SKM-1 treated with dmso at 0.1 percent for 144 hours (cell line): ENCODE data around the gene PPIL4.
"Not testable (repeated sequence)": the region's sequence is repeated elsewhere in the genome, so short reads cannot be mapped to it uniquely, and the experiment has no call there.

ENCODE experiments used
- DNase-seq: peaks from one replicate; lab custom pipeline; 2025; ENCODE audit not compliant: unreplicated experiment; lab: John Stamatoyannopoulos, UW

PPIL4 gene

GRCh38 chr6:149534742-149535141 lies 11.1 kb downstream of the PPIL4 start:
- no peak for DNase-seq

GRCh38 chr6:149529650-149530049 lies 16.2 kb downstream of the PPIL4 start:
- DNase-seq: no peak

- DNase-seq: no peak
These were observed 30.3 kb downstream of the PPIL4 start for GRCh38 chr6:149515494-149515893.

DNA sequence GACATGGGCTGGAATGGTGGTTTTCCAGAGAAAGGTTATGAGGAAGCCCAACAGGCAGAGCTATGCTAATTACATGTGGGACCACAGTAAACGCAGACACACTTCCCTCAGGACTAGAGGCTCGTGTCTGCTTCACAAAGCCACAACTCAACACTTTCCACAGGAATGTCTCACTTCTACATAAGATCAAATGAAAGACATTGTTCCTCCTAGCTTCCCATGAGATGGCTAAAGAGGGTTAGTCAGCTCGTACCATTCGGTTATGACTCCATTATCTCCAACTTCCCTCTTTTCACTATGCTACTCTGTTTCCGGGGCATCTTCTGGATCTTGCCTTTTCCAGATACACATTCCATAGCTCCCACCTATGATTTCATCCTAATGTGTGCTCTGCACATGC lies 31.9 kb downstream of the PPIL4 start:
- DNase-seq: no peak

- DNase-seq: no peak
These were observed 34.9 kb downstream of the PPIL4 start for GRCh38 chr6:149510793-149511512.

DNA sequence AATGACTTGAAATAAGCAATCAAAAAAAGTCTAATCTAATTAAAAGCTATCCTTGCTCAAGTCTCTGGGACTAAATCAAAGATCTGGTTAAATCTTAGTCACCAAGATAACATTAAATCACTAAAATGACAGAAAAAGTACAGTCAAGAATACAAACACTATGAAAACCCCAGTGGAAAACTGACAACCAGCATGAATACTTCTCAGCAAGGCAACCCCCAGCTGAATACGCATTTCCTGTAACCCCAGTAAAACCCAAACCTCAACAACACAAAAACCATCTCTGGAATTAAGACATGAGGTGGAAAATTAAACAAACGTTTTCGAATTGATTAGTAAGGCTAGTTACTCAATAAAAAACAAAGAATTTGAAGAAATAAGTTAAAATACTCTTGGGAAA lies 37.4 kb downstream of the PPIL4 start:
- no peak for DNase-seq

- DNase-seq: no peak
These were observed 42.0 kb downstream of the PPIL4 start for GRCh38 chr6:149503872-149504271.

- peak; percentile 6 for DNase-seq
These were observed 42.6 kb downstream of the PPIL4 start for GRCh38 chr6:149503276-149503675.

DNA sequence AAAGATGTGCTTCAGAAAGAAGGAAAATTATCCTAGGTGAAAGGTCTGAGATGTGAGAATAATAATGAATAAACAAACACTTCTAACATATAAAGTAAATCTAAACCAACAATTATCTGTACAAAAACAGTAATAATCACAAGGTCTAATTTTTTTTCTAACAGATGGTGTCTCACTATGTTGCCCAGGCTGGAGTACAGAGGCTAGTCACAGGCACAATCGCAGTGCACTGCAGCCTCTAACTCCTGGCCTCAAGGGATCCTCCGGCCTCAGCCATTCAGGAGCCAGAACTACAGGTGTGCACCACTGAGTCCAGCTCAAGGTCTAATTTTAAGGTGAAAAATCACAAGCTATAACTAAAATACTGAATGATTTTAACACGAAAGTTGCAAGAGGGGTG lies 44.1 kb downstream of the PPIL4 start:
- DNase-seq: no peak

DNA sequence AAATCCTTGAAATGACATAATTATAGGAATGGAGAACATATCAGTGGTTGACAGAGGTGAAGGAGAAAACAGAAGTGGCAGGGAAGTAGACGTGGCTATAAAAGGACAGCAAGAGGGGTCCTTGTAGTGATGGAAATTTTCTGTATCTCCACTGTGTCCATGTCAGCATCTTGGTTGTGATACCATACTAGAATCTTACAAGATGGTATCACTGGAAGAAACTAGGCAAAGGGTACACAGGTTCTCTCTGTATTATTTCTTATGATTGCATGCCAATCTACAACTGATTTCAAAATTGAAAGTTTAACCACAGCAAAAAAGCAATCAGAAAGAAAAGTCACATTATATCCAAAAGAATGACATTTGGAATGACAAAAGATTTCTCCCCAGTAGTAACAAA lies 44.6 kb downstream of the PPIL4 start:
- no peak for DNase-seq

GRCh38 chr6:149500096-149500495 lies 45.7 kb downstream of the PPIL4 start:
- DNase-seq: no peak

GRCh38 chr6:149499066-149499465 lies 46.8 kb downstream of the PPIL4 start:
- no peak for DNase-seq

DNA sequence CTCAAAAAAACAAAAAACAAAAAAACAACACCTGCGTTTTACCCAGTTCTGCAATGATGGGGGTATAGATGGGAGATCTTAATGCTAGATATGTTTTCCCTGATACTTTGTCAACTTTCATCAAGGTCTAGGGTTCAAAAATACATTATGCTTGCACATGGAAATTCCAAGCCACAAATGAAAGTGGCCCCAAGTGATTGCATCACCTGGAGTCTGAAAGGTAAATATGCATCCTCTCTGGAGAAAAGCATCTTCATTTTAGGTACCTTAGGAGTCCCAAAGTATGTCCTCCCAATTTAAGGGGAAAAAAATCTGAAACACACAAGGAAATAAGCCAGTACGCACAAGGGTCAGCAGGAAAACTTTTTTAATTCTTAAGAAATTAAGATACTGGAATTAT lies 48.5 kb downstream of the PPIL4 start:
- DNase-seq: no peak

DNA sequence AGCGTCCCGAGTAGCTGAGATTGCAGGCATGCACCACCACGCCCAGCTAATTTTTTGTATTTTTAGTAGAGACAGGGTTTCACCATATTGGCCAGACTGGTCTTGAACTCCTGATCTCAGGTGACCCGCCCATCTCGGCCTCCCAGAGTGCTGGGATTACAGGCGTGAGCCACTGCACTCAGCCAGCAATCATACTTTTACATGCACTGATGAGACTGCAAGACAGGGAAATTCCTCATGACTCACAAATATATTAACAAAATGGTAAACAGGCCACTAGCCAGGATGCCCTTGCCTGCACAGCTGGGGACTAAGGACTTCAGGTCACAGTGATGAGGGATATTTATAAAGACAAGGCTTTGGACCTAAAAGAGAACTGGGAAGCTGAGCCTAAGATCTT lies 49.2 kb downstream of the PPIL4 start:
- not testable (repeated sequence) for DNase-seq

DNA sequence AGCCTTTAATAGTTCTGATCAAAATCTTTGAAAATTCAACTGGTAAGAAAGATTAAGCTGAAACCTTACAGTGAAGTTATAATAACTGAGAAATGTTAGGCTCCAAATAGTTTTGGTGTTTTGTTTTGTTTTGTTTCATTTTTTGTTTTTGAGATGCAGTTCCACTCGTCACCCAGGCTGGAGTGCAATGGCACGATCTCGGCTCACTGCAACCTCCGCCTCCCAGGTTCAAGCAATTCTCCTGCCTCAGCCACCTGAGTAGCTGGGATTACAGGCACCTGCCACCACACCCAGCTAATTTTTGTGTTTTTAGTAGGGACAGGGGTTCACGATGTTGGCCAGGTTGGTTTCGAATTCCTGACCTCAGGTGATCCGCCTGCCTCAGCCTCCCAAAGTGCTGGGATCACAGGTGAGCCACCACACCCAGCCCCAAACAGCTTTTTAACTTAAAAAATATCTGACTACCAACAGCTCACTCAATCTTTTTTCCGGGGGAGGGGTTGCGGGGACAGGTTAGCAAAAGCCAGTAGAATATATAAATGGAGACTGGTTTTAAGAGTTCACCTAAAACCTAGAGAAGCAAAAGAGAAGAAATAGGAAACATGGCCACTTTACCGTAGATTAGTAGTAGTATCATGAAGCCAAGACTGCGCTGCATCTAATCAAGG lies 50.4 kb downstream of the PPIL4 start:
- not testable (repeated sequence) for DNase-seq

DNA sequence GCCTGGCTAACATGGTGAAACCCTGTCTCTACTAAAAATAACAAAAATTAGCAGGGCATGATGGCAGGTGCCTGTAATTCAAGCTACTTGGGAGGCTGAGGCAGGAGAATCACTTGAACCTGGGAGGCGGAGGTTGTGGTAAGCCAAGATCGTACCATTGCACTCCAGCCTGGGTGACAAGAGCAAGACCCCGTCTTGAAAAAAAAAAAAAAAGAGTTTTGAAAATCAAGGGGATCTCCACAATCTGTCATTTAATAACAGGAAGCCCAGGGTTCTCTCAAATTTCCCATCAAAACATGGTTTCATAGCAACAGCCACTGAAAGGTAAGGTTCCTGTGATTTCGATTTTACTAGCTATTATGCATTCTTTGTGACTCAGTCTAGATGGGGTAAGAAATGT lies 51.0 kb downstream of the PPIL4 start:
- DNase-seq: not testable (repeated sequence)

DNA sequence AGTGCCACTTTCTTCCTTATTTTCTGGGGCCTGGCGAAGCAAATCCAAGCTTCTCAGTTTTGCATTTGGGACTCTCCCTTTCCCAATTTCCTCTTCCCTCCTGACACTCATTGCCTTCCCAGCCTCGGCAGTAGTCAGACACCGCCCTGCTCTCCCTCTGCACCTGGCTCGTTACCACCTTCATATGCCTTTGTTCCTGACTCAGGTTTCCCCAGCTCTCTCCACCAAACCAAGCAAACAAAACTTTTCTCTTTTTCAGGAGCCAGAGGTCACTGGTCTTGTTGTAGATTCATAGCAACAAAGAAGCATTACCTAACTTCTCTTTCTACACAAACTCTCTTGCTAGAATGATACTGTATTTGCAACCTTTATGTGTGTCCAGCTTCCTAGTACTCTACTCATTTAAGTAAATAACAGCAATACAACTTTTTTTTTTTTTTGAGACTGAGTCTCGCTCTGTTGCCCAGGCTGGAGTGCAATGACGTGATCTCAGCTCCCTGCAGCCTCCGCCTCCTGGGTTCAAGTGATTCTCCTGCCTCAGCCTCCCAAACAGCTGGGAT lies 52.0 kb downstream of the PPIL4 start:
- no peak for DNase-seq

- no peak for DNase-seq
These were observed 53.0 kb downstream of the PPIL4 start for GRCh38 chr6:149492798-149493343.

GRCh38 chr6:149489967-149490366 lies 55.9 kb downstream of the PPIL4 start:
- no peak for DNase-seq

DNA sequence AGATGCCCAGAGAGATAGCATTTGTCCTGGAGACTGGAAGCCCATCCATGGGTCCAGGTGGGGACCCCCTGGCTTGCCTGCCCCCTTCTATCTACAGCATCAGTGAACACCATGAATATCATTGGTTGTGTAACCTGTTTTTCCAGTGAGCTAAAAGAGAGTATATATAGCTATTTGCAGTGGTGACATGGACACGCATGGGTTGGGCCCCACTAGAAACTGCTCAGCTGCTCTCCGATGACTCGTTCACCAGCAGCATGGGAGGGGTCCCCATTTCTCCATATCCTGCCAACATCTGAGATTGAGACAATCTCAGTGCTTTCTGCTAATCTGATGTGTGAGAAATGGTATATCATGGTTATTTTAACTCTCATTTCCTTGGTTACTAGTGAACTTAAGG lies 57.0 kb downstream of the PPIL4 start:
- no peak for DNase-seq

GRCh38 chr6:149487316-149487715 lies 58.5 kb downstream of the PPIL4 start:
- DNase-seq: no peak
